A549 (cell line): ENCODE results near the gene CYP26A1.

Source experiments
- BCL3 ChIP-seq: fragments of >200 bp; sonication (Bioruptor Twin); formaldehyde crosslinking; IDR thresholded peaks from 3 replicates; pipeline ENCODE4 v1.6.1; 2016
- CHD2 ChIP-seq: fragments of 150-350 bp; IDR thresholded peaks from 2 replicates; pipeline ENCODE4 v1.6.1; 2014; ENCODE audit warnings: low read length; ENCODE audit not compliant: partially characterized antibody
- POLR2A ChIP-seq: IDR thresholded peaks from 2 replicates; pipeline ENCODE4 v1.6.1; 2012; ENCODE audit warnings: mild to moderate bottlenecking, low read length
- RAD21 ChIP-seq, 2 experiments: fragments of >200 bp in 1 of 2; sonication (Bioruptor Twin) in 1 of 2; formaldehyde crosslinking in 1 of 2; IDR thresholded peaks in 1 of 2; conservative IDR thresholded peaks in 1 of 2; 2 replicates in 1 of 2; 3 replicates in 1 of 2; pipeline ENCODE4 v1.6.1; 2012 to 2018; ENCODE audit warnings: inconsistent platforms in 1 of 2
- TF ChIP-seq, protein P1 (sequence below): fragments of 250-450 bp; sonication (Bioruptor Pico); IDR thresholded peaks from 2 replicates; pipeline ENCODE4 v1.5.0; 2021; ENCODE audit warnings: mild to moderate bottlenecking, moderate library complexity, borderline replicate concordance
- TF ChIP-seq, protein P2 (sequence below): fragments of >200 bp; sonication (Bioruptor Twin); formaldehyde crosslinking; IDR thresholded peaks from 3 replicates; pipeline ENCODE4 v1.5.1; 2016

DNA sequence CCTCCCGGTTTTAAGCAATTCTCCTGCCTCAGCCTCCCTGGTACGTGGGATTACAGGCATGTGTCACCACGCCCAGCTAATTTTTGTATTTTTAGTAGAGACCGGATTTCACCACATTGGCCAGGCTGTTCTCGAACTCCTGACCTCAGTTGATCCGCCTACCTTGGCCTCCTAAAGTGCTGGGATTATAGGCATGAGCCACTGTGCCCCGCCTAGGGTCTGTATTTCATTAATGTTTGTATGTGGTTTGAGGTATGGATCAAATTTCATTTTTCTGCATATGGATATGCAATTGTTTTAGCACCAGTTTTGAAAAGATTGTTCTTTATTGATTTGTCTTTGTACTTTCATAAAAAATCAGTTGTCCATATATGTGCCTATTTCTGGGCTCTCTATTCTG lies 26.0 kb downstream of the CYP26A1 start:
- TF ChIP-seq BCL3 (no peak), CHD2 (no peak), RAD21 (conservative IDR thresholded peaks at IDR 0.05 in 1 of 2, IDR thresholded peaks at IDR 0.05 in 1 of 2) (no peak), POLR2A (no peak)
- TF ChIP-seq, protein P1, sequence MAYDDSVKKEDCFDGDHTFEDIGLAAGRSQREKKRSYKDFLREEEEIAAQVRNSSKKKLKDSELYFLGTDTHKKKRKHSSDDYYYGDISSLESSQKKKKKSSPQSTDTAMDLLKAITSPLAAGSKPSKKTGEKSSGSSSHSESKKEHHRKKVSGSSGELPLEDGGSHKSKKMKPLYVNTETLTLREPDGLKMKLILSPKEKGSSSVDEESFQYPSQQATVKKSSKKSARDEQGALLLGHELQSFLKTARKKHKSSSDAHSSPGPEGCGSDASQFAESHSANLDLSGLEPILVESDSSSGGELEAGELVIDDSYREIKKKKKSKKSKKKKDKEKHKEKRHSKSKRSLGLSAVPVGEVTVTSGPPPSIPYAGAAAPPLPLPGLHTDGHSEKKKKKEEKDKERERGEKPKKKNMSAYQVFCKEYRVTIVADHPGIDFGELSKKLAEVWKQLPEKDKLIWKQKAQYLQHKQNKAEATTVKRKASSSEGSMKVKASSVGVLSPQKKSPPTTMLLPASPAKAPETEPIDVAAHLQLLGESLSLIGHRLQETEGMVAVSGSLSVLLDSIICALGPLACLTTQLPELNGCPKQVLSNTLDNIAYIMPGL = no peak
- TF ChIP-seq, protein P2, sequence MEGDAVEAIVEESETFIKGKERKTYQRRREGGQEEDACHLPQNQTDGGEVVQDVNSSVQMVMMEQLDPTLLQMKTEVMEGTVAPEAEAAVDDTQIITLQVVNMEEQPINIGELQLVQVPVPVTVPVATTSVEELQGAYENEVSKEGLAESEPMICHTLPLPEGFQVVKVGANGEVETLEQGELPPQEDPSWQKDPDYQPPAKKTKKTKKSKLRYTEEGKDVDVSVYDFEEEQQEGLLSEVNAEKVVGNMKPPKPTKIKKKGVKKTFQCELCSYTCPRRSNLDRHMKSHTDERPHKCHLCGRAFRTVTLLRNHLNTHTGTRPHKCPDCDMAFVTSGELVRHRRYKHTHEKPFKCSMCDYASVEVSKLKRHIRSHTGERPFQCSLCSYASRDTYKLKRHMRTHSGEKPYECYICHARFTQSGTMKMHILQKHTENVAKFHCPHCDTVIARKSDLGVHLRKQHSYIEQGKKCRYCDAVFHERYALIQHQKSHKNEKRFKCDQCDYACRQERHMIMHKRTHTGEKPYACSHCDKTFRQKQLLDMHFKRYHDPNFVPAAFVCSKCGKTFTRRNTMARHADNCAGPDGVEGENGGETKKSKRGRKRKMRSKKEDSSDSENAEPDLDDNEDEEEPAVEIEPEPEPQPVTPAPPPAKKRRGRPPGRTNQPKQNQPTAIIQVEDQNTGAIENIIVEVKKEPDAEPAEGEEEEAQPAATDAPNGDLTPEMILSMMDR = no peak
